GM19455 (cell line): Measurements from ENCODE around the gene TNFRSF8.
"Not testable (repeated sequence)": the region's sequence is repeated elsewhere in the genome, so short reads cannot be mapped to it uniquely, and the experiment has no call there.

Source experiments
- ATAC-seq: cut with Tn5 transposase; IDR thresholded peaks from one replicate; pipeline ENCODE4 v1.9.1; 2021; ENCODE audit not compliant: unreplicated experiment

TNFRSF8 gene

GRCh38 chr1:12063141-12064072 lies at the start of gene TNFRSF8:
TSS of gene TNFRSF8 (plus strand) at chr1:12063303. CDS start at chr1:12063599, 296 bp downstream.
- ATAC-seq: no peak

GRCh38 chr1:12014141-12014991 lies 48.7 kb upstream of the TNFRSF8 start:
- ATAC-seq: no peak

DNA sequence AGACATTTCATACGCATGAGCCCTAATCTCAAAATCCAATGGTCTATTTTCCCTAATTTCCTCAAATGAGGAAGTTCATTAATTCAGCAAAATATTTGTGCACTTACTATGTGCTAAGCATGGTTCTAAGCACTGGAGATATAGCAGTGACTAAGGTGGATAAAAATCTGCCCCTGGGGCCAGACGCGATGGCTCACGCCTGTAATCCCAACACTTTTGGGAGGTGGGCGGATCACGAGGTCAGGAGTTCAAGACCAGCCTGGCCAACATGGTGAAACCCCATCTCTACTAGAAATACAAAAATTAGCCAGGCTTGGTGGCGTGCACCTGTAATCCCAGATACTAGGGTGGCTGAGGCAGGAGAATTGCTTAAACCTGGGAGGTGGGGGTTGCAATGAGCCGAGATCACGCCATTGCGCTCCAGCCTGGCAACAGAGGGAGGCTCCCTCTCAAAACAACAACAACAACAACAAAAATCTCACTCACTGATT lies 48.1 kb upstream of the TNFRSF8 start:
- no peak for ATAC-seq

DNA sequence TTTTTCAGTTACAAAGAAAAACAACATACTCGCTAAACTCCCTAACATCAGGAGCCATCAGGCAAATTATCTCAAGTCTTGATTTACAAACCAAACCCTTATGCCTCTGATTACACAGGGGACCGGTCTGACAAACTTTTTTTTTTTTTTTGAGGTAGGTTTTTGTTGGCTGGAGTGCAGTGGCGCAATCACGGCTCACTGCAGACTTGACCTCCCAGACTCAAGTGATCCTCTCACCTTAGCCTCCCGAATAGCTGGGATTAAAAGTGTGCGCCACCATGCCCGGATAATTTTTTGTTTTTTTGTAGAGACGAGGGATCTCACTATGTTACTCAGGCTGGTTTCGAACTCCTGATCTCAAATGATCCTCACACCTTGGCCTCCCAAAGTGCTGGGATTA lies 47.6 kb upstream of the TNFRSF8 start:
- no peak for ATAC-seq

DNA sequence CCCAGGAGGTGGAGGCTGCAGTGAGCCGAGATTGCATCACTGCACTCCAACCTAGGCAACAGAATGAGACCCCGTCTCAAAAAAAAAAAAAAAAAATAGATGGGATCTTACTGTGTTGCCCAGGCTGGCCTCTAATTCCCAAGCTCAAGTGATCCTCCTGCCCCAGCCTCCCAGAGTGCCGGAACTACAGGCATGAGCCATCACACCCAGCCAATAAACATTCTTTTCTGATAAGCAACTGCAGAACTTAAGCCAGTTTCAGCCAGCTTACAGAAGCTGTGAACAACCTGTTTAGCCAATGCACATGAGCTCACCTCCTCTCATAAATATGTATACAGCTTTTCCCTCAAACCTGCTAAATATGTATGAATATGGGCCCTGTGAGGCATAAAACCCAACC lies 46.9 kb upstream of the TNFRSF8 start:
- no peak for ATAC-seq

DNA sequence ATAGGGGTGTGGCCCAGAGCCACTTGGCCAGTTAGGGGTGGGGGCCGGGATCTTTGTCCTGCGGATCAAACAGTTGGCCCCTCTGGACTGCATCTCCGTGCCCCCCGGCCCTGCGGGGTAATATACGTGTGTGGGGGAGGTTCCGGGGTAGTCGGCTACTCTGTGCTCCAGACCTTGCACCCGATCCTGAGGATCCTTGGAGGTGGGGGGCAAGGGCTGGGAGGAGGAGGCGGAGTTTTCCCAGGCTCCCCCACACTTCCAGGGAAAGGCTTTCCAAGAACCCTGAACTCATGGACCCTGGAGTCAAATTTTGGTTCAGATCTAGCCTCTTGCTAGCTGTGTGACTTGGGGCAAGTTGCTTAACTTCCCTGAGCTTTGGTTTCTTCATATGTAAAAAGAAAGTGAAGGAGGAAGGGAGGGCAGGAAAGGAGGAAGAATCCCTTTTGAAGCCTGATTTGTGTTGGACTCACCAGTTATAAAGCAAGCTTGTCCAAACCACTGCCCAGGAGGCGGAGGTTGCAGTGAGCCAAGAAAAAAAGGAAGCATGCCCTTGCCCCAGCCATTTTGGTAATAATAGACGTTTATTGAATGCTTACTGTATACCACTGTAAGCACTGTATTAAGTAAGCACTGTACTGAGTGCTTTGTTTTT lies 43.1 kb upstream of the TNFRSF8 start:
- no peak for ATAC-seq

- ATAC-seq: no peak
Measured at GRCh38 chr1:12021616-12022015, 41.5 kb upstream of the TNFRSF8 start.

DNA sequence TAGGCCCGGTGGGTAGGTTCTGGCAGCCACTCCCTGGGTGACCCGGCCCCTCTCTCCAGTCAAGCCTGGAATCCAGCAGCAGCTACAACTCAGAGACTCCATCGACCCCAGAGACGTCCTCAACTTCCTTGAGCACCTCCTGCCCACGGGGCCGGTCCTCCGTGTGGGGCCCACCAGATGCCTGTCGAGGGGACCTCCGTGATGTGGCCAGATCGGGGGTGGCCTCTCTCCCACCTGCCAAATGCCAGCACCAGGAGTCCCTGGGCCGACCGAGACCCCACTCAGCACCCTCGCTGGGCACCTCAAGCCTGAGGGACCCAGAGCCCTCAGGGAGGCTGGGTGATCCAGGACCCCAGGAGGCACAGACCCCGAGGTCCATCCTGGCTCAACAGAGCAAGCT lies 41.1 kb upstream of the TNFRSF8 start:
- no peak for ATAC-seq

GRCh38 chr1:12026586-12026985 lies 36.5 kb upstream of the TNFRSF8 start:
- no peak for ATAC-seq

- ATAC-seq: no peak
Measured at GRCh38 chr1:12028248-12028647, 34.9 kb upstream of the TNFRSF8 start.

DNA sequence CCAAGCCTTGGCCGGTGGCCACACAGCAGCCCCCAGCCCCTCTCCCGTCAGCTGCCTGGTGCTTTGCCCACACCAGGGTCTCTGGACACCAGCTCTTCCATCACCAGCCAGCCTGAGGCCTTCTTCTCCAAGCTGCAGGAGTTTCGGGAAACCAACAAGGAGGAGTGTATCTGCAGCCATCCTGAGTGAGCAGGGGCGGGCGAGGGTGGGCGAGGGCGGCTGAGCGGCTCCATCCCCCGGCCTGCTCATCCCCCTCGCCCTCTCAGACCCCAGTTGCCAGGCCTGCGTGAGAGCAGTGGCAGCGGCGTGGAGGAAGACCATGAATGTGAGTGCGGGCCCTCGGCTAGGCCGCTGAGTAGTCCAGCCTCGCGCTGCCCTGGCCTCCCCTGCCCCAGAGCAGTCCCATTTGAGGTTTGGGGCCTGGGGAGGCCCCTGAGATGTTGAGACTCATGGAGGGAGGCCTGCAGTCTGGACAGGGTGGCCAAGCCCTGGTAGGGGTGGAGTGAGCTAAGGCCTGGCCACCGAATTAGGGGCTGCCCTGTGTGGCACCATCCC lies 34.1 kb upstream of the TNFRSF8 start:
- ATAC-seq: no peak

GRCh38 chr1:12029720-12030339 lies 33.3 kb upstream of the TNFRSF8 start:
- no peak for ATAC-seq

- ATAC-seq: no peak
Measured at GRCh38 chr1:12031039-12031980, 31.8 kb upstream of the TNFRSF8 start.

DNA sequence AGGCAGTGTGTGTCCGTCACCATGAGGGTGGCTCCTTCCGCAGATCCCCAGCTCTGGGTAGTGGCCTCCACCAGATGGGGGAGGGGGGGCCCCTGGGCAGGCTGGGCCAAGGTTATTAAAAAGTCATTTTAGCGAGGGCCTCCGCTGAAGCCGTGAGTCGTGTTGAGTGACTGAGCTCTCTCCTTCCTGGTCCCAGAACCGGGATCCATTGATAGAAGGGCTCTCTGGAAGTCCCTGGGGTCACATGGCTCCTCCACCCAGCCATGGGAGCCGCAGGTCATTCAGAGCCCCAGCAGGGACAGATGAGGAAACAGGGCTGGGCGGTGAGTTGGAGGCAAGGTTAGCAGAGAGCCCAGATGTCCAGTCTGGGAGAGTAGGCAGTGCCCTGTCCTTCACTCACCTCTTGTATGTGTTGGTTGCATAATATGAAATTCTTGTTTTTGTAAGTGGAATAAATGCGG lies 30.9 kb upstream of the TNFRSF8 start:
- ATAC-seq: no peak

DNA sequence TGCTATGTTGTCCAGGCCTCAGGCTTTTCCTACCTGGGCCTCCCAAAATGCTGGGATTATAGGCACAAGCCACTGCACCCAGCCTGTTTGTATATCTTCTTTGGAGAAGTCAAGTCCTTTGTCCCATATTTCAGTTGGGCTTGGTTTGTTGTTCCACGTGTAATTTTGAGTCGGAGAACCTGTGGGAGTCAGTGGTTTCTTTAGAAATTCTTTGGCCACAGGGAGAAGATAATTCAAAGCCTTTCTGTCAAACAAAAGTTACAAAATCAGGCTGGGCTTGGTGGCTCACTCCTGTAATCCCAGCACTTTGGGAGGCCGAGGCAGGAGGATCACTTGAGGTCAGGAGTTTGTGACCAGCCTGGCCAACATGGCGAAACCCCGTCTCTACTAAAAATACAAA lies 29.7 kb upstream of the TNFRSF8 start:
- not testable (repeated sequence) for ATAC-seq

- ATAC-seq: no peak
Measured at GRCh38 chr1:12034381-12034801, 28.7 kb upstream of the TNFRSF8 start.

- ATAC-seq: no peak
Measured at GRCh38 chr1:12035312-12035711, 27.8 kb upstream of the TNFRSF8 start.

DNA sequence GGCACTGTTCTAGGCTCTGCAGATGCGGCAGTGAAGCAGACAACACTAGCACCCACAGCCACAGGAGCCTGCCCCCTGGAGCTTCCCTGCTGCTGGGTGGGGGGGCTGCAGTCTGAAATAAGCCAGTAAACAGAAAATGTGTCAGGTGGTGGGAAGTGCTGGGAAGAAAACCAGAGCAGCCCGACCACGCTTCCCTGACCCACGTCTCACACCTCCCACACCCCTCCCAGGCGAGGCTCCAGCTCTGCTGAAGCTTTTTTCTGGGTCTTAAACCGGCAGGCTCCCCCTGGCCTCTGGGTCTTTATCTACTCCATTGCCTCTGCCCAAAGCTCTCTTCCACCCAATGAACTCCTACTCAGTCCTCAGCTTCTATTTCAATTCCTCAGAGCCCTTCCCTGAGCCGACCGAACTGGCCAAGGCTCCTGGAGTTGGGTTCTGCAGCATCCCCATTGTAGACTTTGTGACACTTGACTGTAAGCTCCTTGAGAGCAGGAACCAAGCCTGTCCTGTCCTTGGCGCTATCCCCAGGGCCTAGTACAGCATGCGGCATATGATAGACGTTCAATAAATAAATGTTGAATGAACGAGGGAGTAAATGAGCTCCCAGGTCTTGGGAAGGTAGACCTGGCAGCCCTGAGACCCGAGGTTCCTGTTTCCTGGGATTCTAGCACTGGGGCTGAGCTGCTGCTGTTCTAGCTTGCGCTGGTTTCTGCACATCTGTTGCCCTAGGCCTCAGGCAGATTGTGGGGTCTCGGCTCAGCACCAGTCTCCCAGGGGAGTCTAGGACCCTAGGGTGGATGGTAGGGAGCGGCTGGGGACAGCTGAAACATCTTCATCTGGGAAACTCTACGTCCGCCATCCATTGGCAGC lies 25.4 kb upstream of the TNFRSF8 start:
- no peak for ATAC-seq
